AG09309 (cell line): Measurements from ENCODE around the gene TMEM242.

Experiments
- DNase-seq: peaks from one replicate; pipeline ENCODE4 v3.0.0-alpha.2; 2010; ENCODE audit warnings: low read depth
- H3K4me3 ChIP-seq: 2 replicates; pipeline ENCODE4 v1.5.1; 2011; ENCODE audit warnings: mild to moderate bottlenecking, low read depth, low read length, moderate library complexity; ENCODE audit not compliant: control insufficient read depth
- TF ChIP-seq, protein P1 (sequence below): IDR thresholded peaks from 2 replicates; pipeline ENCODE4 v1.5.1; 2011; ENCODE audit warnings: mild to moderate bottlenecking, low read depth, low read length, inconsistent platforms; ENCODE audit not compliant: insufficient read depth, control insufficient read depth; ENCODE audit errors: missing control alignments

The TMEM242 gene

DNA sequence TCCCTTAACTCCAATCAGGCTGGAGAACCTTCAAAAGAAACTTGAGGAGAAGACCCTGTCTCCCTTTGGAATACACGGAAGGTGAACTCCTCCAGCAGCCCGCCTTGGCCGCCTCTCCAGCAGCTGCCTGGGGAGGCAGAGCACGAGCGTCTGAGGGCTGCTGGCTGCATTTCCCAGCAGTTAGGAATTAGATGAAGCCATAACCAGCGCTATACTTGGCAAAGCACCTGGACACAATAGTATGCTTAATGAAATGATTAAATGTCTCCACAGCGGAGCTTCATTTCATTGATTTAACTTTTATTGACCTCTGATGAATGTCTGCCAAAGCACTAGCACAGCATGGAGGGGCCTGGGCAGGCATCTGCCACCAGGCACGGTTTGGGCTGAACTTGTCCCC is 73.5 kb downstream of the TMEM242 start:
- no peak for DNase-seq
- TF ChIP-seq, protein P1, sequence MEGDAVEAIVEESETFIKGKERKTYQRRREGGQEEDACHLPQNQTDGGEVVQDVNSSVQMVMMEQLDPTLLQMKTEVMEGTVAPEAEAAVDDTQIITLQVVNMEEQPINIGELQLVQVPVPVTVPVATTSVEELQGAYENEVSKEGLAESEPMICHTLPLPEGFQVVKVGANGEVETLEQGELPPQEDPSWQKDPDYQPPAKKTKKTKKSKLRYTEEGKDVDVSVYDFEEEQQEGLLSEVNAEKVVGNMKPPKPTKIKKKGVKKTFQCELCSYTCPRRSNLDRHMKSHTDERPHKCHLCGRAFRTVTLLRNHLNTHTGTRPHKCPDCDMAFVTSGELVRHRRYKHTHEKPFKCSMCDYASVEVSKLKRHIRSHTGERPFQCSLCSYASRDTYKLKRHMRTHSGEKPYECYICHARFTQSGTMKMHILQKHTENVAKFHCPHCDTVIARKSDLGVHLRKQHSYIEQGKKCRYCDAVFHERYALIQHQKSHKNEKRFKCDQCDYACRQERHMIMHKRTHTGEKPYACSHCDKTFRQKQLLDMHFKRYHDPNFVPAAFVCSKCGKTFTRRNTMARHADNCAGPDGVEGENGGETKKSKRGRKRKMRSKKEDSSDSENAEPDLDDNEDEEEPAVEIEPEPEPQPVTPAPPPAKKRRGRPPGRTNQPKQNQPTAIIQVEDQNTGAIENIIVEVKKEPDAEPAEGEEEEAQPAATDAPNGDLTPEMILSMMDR = no peak
- H3K4me3 ChIP-seq = no peak overlapping the region

DNA sequence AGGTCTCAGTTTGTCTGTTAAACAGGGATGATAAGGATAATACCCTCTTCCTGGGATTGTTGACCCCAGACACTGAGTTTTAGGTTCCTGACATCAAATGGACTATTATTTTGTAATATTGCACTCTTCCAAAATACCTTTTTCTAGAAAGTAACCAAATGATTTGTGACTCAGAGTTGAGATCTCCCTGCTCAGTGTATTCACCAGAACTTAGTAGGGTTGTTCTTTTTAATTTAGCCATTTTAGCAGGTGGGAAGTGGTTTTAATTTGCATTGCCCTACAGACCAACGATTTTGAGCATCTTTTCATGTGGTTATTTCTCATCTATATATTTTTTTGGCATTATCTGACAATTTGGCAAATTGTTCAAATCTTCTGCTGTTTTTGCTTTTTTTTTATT is 75.1 kb downstream of the TMEM242 start:
- TF ChIP-seq, protein P1 = no peak
- no peak overlapping the region for H3K4me3 ChIP-seq
- no peak for DNase-seq

DNA sequence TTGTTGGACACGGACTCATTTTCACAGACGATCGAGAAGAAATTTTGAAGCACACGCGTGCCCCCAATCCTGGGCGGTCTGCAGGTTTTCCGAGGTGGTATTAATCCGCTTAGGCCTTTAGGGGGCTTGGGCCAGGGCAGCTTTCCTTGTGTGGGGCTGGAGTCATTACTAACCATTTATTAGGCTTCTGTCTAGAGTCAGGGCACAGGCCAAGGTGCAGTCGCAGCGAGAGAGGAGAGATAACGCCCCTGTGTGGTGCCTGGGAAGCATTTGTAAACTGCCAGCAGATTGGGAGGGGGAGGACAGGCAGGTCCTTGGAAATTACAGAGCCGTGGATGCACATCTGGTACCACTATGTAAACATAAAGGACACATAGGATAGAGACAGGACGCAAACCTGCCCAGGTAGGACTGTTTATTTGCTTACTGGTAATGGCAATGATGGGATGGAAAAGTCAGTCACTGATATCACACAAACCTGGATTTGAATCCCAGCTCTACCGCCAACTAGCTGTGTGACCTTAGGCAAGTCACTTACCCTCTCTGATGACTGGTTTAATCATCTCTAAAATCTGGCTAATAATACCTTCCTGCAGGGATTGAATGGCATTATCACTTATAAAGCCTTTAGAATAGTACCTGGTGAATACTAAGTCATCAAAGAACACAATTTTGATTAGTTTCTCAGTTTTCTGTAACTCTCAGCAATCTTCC is 76.4 kb downstream of the TMEM242 start:
- H3K4me3 ChIP-seq = no peak overlapping the region

DNA sequence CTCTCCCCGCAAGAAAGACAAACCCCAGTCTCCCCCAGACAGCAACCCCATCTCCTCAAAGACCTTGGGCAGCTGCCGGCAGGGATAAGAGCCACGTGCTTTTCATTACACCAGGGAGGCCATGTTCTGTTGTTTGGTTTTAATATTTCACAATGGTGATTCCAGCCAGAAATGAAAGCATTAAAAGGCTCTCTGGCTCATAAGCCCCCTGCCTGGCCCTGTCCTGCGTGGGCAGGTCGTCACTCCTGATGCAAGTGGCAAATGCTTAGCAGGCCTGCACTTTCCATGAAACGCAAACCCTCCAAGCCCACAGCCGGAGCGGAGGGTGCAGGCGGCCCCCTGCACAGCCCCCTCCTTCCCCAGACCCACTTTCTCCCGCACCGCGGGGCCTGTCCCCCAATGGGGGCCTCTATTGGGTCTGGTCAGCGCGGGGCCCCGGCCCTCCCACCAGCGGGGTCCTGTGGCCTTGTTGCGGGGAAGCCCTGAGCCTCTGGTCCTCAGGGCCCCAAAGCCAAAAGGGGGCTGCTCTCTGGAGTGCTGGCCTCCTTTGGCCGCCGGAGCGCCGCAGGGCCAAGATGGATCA is 77.2 kb downstream of the TMEM242 start:
- TF ChIP-seq, protein P1 = no peak

More for the DNA sequence above, 76.4 kb downstream of the TMEM242 start:
- TF ChIP-seq, protein P1 = no peak
- no peak for DNase-seq

DNA sequence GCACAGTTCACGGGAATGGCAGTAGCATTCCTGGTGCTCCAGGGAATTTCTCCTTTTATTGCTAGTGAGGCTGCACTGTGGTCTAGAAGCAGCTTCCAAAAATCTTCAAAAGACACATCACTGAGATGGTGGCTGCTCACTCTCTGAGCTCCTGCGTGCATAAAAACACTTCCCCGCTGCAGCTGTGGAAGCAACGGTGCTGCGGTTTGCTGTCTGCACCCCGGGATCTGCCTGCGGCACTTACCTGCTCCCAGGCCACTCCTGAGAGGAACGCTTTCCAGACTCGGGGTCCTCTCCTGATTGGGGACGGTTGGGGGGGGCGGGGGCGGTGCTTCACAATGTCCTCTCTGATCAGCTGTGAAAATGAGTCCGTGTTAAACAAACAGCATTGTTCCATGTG is 77.9 kb downstream of the TMEM242 start:
- DNase-seq = no peak
- no peak overlapping the region for H3K4me3 ChIP-seq
- TF ChIP-seq, protein P1 = no peak

More for the DNA sequence above, 77.2 kb downstream of the TMEM242 start:
- no peak overlapping the region for H3K4me3 ChIP-seq
- peak; percentile 64 for DNase-seq

DNA sequence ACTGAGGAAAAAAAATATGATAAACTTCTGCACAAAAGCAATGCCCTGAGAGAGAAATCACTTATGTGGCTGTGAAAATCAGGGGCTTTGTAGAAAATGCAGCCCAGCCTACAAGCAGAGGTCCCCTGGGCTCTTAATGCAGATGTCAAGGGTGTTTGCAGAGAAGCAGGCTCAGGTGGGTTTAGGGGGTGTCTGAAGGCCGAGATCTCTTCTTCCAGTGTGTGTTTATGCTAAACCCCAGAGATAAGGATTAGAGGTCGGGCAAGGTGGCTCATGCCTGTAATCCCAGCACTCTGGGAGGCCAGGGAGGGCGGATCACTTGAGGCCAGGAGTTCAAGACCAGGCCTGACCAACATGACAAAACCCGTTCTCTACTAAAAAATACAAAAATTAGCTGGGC is 78.5 kb downstream of the TMEM242 start:
- no peak for DNase-seq
- no peak overlapping the region for H3K4me3 ChIP-seq
- TF ChIP-seq, protein P1 = no peak
